H4 (cell line): ENCODE measurements around the gene PRKX. TPM values are rescaled to one million over a fixed set of nuclear protein-coding genes. Genes with fewer than 3 reads are reported as not detected.
"Not testable (repeated sequence)": the region's sequence is repeated elsewhere in the genome, so short reads cannot be mapped to it uniquely, and the experiment has no call there.

Source experiments
- DNase-seq: peaks from one replicate; pipeline ENCODE4 v3.0.0-alpha.2; 2015; ENCODE audit warnings: low spot score
- total RNA-seq: library from RNA; depleted of rRNA; stranded (reverse); fragments of >200 nt; shearing (Covaris generic); gene quantifications from 2 replicates; pipeline ENCODE4 v1.2.3, GENCODE V29; 2014

Gene PRKX
- total RNA-seq, 1 experiment from 2014 or later: 20.4 TPM

GRCh38 chrX:3711331-3711917 is 2.0 kb downstream of the PRKX start:
- no peak for DNase-seq

GRCh38 chrX:3707673-3708274 is 5.7 kb downstream of the PRKX start:
- DNase-seq: not testable (repeated sequence)

GRCh38 chrX:3706481-3706880 is 7.0 kb downstream of the PRKX start:
- DNase-seq: no peak

GRCh38 chrX:3703251-3703650 is 10.2 kb downstream of the PRKX start:
- not testable (repeated sequence) for DNase-seq

- not testable (repeated sequence) for DNase-seq
Measured at GRCh38 chrX:3702095-3702494, 11.4 kb downstream of the PRKX start.

- not testable (repeated sequence) for DNase-seq
Measured at GRCh38 chrX:3701445-3701928, 12.0 kb downstream of the PRKX start.

- DNase-seq: no peak
Measured at GRCh38 chrX:3699821-3700381, 13.5 kb downstream of the PRKX start.

- DNase-seq: peak; percentile 66
Measured at GRCh38 chrX:3697701-3698279, 15.7 kb downstream of the PRKX start.

GRCh38 chrX:3697220-3697684 is 16.2 kb downstream of the PRKX start:
- DNase-seq: peak; percentile 8

GRCh38 chrX:3695536-3695935 is 17.9 kb downstream of the PRKX start:
- DNase-seq: no peak

- DNase-seq: no peak
Measured at GRCh38 chrX:3690140-3690539, 23.3 kb downstream of the PRKX start.

- DNase-seq: not testable (repeated sequence)
Measured at GRCh38 chrX:3683236-3683635, 30.2 kb downstream of the PRKX start.

GRCh38 chrX:3680459-3680858 is 33.0 kb downstream of the PRKX start:
- DNase-seq: peak; percentile 60

GRCh38 chrX:3679669-3680068 is 33.8 kb downstream of the PRKX start:
- no peak for DNase-seq

- no peak for DNase-seq
Measured at GRCh38 chrX:3678328-3678727, 35.1 kb downstream of the PRKX start.

- no peak for DNase-seq
Measured at GRCh38 chrX:3674881-3675280, 38.6 kb downstream of the PRKX start.

GRCh38 chrX:3669841-3670475 is 43.5 kb downstream of the PRKX start:
- DNase-seq: no peak

- DNase-seq: no peak
Measured at GRCh38 chrX:3666975-3667374, 46.5 kb downstream of the PRKX start.

- no peak for DNase-seq
Measured at GRCh38 chrX:3664921-3665320, 48.5 kb downstream of the PRKX start.

GRCh38 chrX:3663576-3664250 is 49.7 kb downstream of the PRKX start:
- not testable (repeated sequence) for DNase-seq

GRCh38 chrX:3659761-3660160 is 53.7 kb downstream of the PRKX start:
- DNase-seq: no peak

- no peak for DNase-seq
Measured at GRCh38 chrX:3655181-3655580, 58.3 kb downstream of the PRKX start.
